ENCODE results near the gene CST7.

- TF ChIP-seq, protein P1, sequence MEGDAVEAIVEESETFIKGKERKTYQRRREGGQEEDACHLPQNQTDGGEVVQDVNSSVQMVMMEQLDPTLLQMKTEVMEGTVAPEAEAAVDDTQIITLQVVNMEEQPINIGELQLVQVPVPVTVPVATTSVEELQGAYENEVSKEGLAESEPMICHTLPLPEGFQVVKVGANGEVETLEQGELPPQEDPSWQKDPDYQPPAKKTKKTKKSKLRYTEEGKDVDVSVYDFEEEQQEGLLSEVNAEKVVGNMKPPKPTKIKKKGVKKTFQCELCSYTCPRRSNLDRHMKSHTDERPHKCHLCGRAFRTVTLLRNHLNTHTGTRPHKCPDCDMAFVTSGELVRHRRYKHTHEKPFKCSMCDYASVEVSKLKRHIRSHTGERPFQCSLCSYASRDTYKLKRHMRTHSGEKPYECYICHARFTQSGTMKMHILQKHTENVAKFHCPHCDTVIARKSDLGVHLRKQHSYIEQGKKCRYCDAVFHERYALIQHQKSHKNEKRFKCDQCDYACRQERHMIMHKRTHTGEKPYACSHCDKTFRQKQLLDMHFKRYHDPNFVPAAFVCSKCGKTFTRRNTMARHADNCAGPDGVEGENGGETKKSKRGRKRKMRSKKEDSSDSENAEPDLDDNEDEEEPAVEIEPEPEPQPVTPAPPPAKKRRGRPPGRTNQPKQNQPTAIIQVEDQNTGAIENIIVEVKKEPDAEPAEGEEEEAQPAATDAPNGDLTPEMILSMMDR (IDR thresholded peaks at IDR 0.05; ENCODE audit: insufficient read depth, low read length) = no peak
- TF ChIP-seq POLR2AphosphoS5 (IDR thresholded peaks at IDR 0.05; ENCODE audit: low read depth) = no peak
These were observed 32.7 kb upstream of the CST7 start for GRCh38 chr20:24916412-24916811.
